Gastroesophageal sphincter (tissue), 4 donors: ENCODE data around the gene GUCD1. TPM values are rescaled to one million over a fixed set of nuclear protein-coding genes. Genes with fewer than 3 reads are reported as not detected.

Source experiments
- ATAC-seq: fragments of 150-250 bp; one replicate; pipeline ENCODE4 v1.9.1; 2016; ENCODE audit warnings: mild to moderate bottlenecking, moderate library complexity
- H3K27ac ChIP-seq, 4 donors: fragments of 200-600 bp; sonication (generic) in 3 of 4; 1 replicate in 3 of 4; 2 replicates in 1 of 4; pipeline ENCODE4 v1.5.1; 2016 to 2019
- H3K27me3 ChIP-seq: fragments of 200-600 bp; sonication (generic); one replicate; pipeline ENCODE4 v1.5.1; 2019
- H3K36me3 ChIP-seq, 2 donors: fragments of 200-600 bp; sonication (generic); one replicate each; pipeline ENCODE4 v1.5.1; 2019; ENCODE audit warnings: control low read depth in 1 of 2
- H3K4me1 ChIP-seq, 3 donors: fragments of 200-600 bp; sonication (generic); 1 replicate in 2 of 3; 2 replicates in 1 of 3; pipeline ENCODE4 v1.5.1; 2016 to 2019; ENCODE audit warnings: control low read depth in 2 of 3
- H3K4me3 ChIP-seq, 2 donors: fragments of 200-600 bp; sonication (generic); one replicate each; pipeline ENCODE4 v1.5.1; 2019; ENCODE audit warnings: mild to moderate bottlenecking in 1 of 2, moderate library complexity in 1 of 2
- H3K9me3 ChIP-seq, 3 donors: fragments of 200-600 bp; sonication (generic); one replicate each; pipeline ENCODE4 v1.5.1; 2017 to 2019; ENCODE audit warnings: control low read depth in 2 of 3
- EP300 ChIP-seq: sonication (generic); formaldehyde crosslinking; IDR thresholded peaks from one replicate; pipeline ENCODE4 v1.6.1; 2017; ENCODE audit warnings: antibody characterized with exemption, mild to moderate bottlenecking
- POLR2A ChIP-seq, 2 donors: fragments of 450-650 bp; IDR thresholded peaks; one replicate each; pipeline ENCODE4 v1.6.1; 2017; ENCODE audit warnings: antibody characterized with exemption in 2 of 2, mild to moderate bottlenecking in 2 of 2, moderate library complexity in 1 of 2
- POLR2AphosphoS5 ChIP-seq: sonication (generic); formaldehyde crosslinking; IDR thresholded peaks from one replicate; pipeline ENCODE4 v1.6.1; 2017; ENCODE audit warnings: antibody characterized with exemption
- WGBS, 2 donors: methylation state at CpG; one replicate each; pipeline ENCODE4 v1.1.5; 2018; ENCODE audit warnings: low coverage in 1 of 2; 5-methylcytosine and 5-hydroxymethylcytosine counted together
- total RNA-seq, 4 donors: library from RNA; depleted of rRNA; stranded (reverse); fragments of >200 nt; gene quantifications; one replicate each; pipeline ENCODE4 v1.1.0, GENCODE V29; 2016
- TF ChIP-seq, protein P1 (sequence below), 4 experiments: fragments of 200-600 bp in 2 of 4; fragments of 450-650 bp in 2 of 4; sonication (generic) in 1 of 4; IDR thresholded peaks; one replicate each; pipeline ENCODE4 v1.5.1; 2017 to 2019; ENCODE audit warnings: antibody characterized with exemption in 4 of 4, mild to moderate bottlenecking in 2 of 4, moderate library complexity in 2 of 4

The GUCD1 gene
- total RNA-seq, 4 donors from 2014 or later, result 107 to 178 (median 121) TPM

DNA sequence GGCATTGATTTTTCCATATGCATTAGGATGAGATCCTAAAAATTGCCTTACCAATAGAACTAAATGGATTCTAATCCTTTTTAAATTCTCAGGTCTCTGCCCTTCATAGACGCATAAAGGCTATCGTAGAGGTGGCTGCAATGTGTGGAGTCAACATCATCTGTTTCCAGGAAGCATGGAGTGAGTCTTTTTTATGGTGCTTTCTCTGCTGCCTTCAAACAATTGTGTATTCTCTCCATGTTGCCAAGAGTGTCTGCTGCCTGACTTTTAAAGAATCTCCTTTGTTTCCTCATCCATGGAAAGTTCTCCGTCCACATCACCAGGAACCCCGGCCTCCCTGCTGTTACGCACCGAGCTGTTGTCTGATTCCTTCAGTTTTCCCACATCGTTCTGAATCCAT, 52.9 kb downstream of the GUCD1 start:
- Histone ChIP-seq H3K27me3 (no peaks in the 10 kb centered on the region), H3K9me3 (no peaks in the 10 kb centered on the region), H3K36me3 (no peaks in the 10 kb centered on the region), H3K4me3 (no peak overlapping the region), H3K27ac (no peak overlapping the region), H3K4me1 (peaks cover 0 to 4% (median 1%) of the 10 kb centered on the region in 3 donors)
- 69 to 74% methylated on average over 6 to 7 of the region's 7 CpGs for WGBS, 2 donors
- TF ChIP-seq EP300 (no peak), POLR2A (IDR thresholded peaks at IDR 0.05) (no peak), POLR2AphosphoS5 (no peak)
- TF ChIP-seq, protein P1, sequence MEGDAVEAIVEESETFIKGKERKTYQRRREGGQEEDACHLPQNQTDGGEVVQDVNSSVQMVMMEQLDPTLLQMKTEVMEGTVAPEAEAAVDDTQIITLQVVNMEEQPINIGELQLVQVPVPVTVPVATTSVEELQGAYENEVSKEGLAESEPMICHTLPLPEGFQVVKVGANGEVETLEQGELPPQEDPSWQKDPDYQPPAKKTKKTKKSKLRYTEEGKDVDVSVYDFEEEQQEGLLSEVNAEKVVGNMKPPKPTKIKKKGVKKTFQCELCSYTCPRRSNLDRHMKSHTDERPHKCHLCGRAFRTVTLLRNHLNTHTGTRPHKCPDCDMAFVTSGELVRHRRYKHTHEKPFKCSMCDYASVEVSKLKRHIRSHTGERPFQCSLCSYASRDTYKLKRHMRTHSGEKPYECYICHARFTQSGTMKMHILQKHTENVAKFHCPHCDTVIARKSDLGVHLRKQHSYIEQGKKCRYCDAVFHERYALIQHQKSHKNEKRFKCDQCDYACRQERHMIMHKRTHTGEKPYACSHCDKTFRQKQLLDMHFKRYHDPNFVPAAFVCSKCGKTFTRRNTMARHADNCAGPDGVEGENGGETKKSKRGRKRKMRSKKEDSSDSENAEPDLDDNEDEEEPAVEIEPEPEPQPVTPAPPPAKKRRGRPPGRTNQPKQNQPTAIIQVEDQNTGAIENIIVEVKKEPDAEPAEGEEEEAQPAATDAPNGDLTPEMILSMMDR (IDR thresholded peaks at IDR 0.05), result no peak
- no peak for ATAC-seq

DNA sequence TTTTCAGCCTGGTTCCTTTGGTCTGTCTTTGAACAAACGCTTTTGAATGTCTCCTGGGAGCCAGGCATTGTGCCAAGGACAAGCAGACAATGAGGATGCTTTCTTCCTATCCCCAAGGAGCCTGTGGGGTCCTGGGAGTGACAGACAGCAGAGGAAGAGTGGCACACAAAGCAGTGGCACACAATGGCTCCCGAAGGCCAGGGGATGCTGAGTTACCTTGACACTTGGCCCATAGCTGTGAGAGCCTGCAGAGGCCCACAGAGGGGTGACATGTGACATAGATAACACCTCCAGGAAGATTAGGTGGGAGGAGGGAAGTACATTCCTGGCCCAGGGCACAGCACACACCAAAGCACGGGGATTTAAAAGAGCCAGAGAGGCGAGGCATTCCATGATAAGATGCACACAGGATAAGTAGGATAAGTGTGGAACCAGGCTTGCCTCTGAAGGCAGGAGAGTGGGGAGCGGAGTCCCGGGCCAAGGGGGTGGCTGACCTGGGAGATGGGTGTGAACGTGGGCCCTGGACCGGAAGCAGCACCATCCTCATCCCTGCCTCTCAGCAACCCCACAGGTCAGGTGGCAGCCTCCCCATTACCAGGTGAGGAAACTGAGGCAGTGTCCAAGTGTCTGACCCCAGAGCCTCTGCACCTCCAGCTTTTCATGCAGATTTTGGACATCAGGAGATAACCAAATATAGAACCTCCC, 53.5 kb downstream of the GUCD1 start:
- Histone ChIP-seq H3K27ac (no peak overlapping the region), H3K4me3 (no peak overlapping the region), H3K27me3 (no peaks in the 10 kb centered on the region), H3K9me3 (no peaks in the 10 kb centered on the region), H3K4me1 (no peaks in the 10 kb centered on the region), H3K36me3 (no peaks in the 10 kb centered on the region)
- 33 to 76% methylated on average over 1 to 8 of the region's 8 CpGs for WGBS, 2 donors
- ATAC-seq, result no peak
- TF ChIP-seq, protein P1 (IDR thresholded peaks at IDR 0.05), result no peak
- no peak for TF ChIP-seq EP300
- TF ChIP-seq POLR2A (IDR thresholded peaks at IDR 0.05), result no peak
- no peak for TF ChIP-seq POLR2AphosphoS5

DNA sequence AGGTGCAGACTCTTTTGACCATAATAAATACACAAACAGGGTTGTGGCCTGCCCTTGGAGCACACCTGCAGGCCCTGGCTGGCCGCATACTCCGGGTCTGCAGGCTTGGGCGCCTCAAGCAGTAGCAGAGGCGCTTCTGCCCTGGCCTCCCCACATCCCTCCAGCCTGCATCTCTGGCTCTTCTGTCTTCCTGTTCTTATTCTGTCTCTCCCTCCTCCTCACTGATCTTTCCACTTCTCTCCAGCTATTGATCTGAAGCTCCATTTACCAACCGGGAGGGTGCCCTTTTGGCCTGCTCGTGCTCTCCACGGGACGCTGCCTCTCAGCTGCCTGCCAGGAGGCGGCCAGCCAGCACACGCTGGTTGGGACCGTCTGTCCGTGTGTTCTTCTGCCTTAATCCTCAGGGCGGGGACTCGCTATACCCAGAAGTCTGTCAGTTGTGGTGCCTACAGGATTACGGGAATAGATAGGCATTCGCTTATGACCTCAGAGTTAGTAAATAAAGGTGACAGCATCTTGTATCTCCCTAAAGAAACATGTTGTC, 54.6 kb downstream of the GUCD1 start:
- no peaks in the 10 kb centered on the region for H3K9me3 ChIP-seq
- WGBS, 2 donors, result 92 to 100% methylated on average over 2 to 4 of the region's 16 CpGs
- no peak for TF ChIP-seq POLR2AphosphoS5
- TF ChIP-seq, protein P1 (IDR thresholded peaks at IDR 0.05), result no peak
- no peak overlapping the region for H3K27ac ChIP-seq
- no peak for ATAC-seq
- no peak overlapping the region for H3K4me3 ChIP-seq
- H3K4me1 ChIP-seq, result no peaks in the 10 kb centered on the region
- no peaks in the 10 kb centered on the region for H3K36me3 ChIP-seq
- peaks cover 3% of the 10 kb centered on the region for H3K27me3 ChIP-seq

DNA sequence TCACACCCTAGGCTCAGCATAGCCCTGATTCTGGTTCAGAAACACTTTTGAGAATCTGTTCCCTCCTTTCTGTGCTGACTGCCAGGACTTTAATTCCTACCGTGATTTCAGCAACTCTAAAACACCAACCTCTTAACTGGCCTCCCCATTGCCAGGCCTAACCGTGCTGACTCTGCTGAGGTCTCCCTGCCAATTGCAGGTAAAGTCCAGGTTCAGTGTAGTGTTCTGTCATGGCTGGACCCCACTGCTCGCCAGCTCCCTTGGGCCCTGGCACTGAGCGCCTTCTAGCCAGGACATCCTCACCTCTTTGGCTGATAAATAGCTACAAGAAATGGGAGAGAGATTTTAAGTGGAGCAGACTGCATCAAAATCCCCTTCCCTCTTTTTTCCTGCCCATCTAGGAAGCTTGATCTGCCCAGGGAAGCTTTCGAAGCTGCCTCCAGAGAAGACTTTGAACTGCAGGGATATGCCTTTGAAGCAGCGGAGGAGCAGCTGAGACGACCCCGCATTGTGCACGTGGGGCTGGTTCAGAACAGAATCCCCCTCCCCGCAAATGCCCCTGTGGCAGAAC, 55.1 kb downstream of the GUCD1 start:
- Histone ChIP-seq H3K27me3 (peaks cover 9% of the 10 kb centered on the region), H3K4me1 (peaks cover 0 to 3% (median under 1%) of the 10 kb centered on the region in 3 donors), H3K4me3 (no peak overlapping the region), H3K27ac (no peak overlapping the region), H3K36me3 (no peaks in the 10 kb centered on the region), H3K9me3 (no peaks in the 10 kb centered on the region)
- TF ChIP-seq, protein P1 (IDR thresholded peaks at IDR 0.05), result no peak
- TF ChIP-seq POLR2AphosphoS5, result no peak
- TF ChIP-seq POLR2A (IDR thresholded peaks at IDR 0.05), result no peak
- TF ChIP-seq EP300, result no peak
- 89 to 90% methylated on average over 5 of the region's 10 CpGs for WGBS, 2 donors
- ATAC-seq, result no peak

DNA sequence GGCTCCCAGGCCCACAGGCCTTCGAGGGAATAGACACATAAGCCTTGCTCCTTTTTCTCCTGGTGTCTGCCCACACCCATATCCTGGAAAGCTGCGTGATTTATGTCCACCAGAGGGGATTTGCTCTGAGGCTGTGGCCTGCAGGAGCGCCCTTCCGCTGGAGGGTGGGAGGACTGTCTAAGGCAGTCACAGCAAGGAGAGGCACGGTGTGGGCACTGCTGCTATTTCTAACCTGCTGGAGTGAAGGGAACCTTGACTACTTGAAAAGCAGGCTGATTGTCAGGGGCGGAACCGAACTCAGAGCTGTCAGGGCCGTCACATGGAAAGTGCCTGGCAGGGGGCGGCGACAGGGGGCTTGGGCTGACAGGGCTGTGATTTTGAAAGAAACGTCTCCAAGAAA, 56.1 kb downstream of the GUCD1 start:
- Histone ChIP-seq H3K9me3 (no peaks in the 10 kb centered on the region), H3K4me1 (peaks cover 0 to 11% (median 7%) of the 10 kb centered on the region in 3 donors), H3K27ac (no peak overlapping the region), H3K27me3 (peaks cover 19% of the 10 kb centered on the region), H3K36me3 (no peaks in the 10 kb centered on the region), H3K4me3 (no peak overlapping the region)
- TF ChIP-seq EP300, result no peak
- TF ChIP-seq, protein P1 (IDR thresholded peaks at IDR 0.05), result no peak
- no peak for TF ChIP-seq POLR2AphosphoS5
- no peak for TF ChIP-seq POLR2A (IDR thresholded peaks at IDR 0.05)
- WGBS, 2 donors, result 88% methylated on average over 4 to 8 of the region's 11 CpGs
- no peak for ATAC-seq
